Kidney epithelial cell (primary cell): ENCODE results near the gene SPATA21. TPM values are rescaled to one million over a fixed set of nuclear protein-coding genes. Genes with fewer than 3 reads are reported as not detected.

Experiments
- DNase-seq: peaks from one replicate; pipeline ENCODE4 v3.0.0-alpha.2; 2010; ENCODE audit warnings: low read depth
- H3K27me3 ChIP-seq: 2 replicates; pipeline ENCODE4 v1.6.0; 2011; ENCODE audit warnings: low read length; ENCODE audit not compliant: control insufficient read depth, insufficient read depth
- H3K36me3 ChIP-seq: 2 replicates; pipeline ENCODE4 v1.5.1; 2011; ENCODE audit warnings: low read length; ENCODE audit not compliant: control insufficient read depth, insufficient read depth
- H3K4me3 ChIP-seq: 2 replicates; pipeline ENCODE4 v1.5.1; 2011; ENCODE audit warnings: low read depth, mild to moderate bottlenecking, control low read depth, low read length
- total RNA-seq: library from RNA; depleted of rRNA; stranded (reverse); fragments of >200 nt; gene quantifications from 2 replicates; pipeline ENCODE4 v1.2.3, GENCODE V29; 2015
- TF ChIP-seq, protein P1 (sequence below): IDR thresholded peaks from 2 replicates; pipeline ENCODE4 v1.5.1; 2011; ENCODE audit warnings: mild to moderate bottlenecking, moderate library complexity, low read length, control low read depth, inconsistent platforms; ENCODE audit not compliant: insufficient read depth, poor library complexity, severe bottlenecking

SPATA21 gene
- total RNA-seq, 1 donor from 2014 or later: not detected

DNA sequence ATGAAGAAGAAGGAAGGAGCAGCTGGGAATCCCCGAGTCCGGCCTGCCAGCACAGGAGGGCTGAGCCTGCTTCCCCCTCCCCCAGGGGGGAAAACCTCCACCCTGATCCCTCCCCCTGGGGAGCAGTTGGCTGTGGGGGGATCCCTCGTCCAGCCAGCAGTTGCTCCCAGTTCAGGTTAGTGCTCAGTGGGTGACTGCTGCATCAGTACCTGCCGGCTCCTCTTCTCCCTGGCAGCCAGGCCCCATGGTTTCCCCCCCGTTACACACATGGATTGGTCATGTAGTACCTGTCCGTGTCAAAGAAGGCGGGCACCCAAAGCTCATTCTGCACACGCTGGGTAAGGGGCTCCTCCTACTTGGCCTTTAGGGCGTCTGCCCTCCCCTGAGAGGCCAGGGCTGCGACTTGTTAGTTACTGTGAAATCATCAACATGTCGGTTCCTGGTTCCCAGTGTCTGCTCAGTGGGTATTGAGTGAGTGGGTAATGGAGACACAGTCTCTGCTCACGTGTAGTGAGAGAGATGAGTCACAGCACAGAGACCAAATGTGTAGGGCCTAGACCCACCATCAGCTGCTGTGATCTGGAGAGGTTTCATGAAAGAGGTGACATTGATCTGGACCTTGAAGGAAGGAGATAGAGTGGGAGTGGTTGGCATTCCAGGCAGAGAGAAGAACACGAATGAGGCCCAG lies 14.8 kb upstream of the SPATA21 start:
- TF ChIP-seq, protein P1, sequence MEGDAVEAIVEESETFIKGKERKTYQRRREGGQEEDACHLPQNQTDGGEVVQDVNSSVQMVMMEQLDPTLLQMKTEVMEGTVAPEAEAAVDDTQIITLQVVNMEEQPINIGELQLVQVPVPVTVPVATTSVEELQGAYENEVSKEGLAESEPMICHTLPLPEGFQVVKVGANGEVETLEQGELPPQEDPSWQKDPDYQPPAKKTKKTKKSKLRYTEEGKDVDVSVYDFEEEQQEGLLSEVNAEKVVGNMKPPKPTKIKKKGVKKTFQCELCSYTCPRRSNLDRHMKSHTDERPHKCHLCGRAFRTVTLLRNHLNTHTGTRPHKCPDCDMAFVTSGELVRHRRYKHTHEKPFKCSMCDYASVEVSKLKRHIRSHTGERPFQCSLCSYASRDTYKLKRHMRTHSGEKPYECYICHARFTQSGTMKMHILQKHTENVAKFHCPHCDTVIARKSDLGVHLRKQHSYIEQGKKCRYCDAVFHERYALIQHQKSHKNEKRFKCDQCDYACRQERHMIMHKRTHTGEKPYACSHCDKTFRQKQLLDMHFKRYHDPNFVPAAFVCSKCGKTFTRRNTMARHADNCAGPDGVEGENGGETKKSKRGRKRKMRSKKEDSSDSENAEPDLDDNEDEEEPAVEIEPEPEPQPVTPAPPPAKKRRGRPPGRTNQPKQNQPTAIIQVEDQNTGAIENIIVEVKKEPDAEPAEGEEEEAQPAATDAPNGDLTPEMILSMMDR: no peak
- Histone ChIP-seq H3K27me3 (no peaks in the 10 kb centered on the region), H3K36me3 (peaks cover 3% of the 10 kb centered on the region), H3K4me3 (no peak overlapping the region)
- no peak for DNase-seq

DNA sequence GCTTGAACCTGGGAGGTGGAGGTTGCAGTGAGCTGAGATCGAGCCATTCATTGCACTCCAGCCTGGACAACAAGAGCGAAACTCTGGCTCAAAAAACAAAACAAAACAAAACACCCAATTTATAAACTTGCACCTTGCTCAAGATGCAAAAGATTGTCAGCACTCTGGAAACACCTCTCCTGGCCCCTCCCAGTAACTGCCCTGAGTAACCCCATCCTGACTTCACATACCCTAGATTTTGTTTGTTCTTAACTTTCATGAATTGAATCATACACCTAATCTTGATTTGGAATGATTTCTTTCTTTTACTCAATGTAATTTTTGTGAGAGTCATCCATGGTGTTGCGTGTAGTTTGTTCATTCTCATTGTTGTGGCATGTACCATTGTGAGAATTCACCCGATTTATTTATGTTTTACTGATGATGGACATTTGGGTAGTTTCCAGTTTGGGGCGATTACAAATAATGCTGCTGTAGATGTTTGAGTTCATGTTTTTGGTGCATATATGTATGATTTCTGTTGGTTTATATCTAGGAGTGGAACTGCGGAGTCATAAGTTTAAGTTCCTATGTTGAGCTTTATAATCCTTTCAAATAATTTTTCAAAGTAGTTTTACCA lies 13.7 kb upstream of the SPATA21 start:
- TF ChIP-seq, protein P1: no peak
- Histone ChIP-seq H3K4me3 (no peak overlapping the region), H3K27me3 (no peaks in the 10 kb centered on the region), H3K36me3 (peaks cover 3% of the 10 kb centered on the region)
- no peak for DNase-seq

DNA sequence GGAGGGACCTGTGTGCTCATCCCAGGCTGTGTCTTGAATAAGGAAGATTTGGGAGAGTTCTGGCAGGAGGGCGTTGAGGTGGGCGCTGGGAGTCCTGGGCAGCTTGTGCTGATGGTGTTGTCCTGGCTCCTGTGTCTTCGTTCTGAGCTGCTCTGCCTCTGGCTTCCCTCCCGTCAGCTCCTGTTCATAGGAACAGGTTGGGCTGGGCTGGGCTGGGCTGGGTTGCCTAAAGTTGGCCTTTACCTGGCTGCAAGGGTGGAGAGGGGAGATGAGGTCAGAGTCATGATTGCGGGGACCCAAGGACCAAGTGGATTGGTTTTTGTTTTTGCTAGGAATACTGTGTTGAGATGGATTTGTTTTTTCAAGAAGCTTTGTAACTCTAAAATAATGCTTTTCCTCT lies 12.4 kb upstream of the SPATA21 start:
- H3K36me3 ChIP-seq: peaks cover 4% of the 10 kb centered on the region
- no peak overlapping the region for H3K4me3 ChIP-seq
- TF ChIP-seq, protein P1: no peak
- no peak for DNase-seq
- H3K27me3 ChIP-seq: no peaks in the 10 kb centered on the region

DNA sequence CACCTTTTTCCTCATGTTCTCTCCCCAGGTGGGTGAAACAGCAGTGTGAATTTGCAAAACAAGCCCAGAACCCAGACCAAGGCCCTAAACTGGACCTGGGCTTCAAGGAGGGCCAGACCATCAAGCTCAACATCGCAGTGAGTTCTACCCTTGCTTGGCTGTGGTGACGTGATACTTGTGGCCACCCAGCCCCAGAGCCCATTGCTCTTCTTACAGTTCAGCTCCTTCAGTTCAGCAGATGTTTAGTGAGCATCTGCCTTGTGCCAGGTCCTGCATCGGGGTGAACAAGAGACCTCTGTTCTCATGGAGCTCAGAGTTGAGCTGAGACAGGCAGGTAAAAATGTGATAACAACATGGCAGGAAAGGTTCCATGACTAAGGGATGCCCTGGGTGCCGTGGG lies 11.8 kb upstream of the SPATA21 start:
- peaks cover 5% of the 10 kb centered on the region for H3K36me3 ChIP-seq
- no peak overlapping the region for H3K4me3 ChIP-seq
- H3K27me3 ChIP-seq: no peaks in the 10 kb centered on the region
- TF ChIP-seq, protein P1: no peak
- DNase-seq: no peak

DNA sequence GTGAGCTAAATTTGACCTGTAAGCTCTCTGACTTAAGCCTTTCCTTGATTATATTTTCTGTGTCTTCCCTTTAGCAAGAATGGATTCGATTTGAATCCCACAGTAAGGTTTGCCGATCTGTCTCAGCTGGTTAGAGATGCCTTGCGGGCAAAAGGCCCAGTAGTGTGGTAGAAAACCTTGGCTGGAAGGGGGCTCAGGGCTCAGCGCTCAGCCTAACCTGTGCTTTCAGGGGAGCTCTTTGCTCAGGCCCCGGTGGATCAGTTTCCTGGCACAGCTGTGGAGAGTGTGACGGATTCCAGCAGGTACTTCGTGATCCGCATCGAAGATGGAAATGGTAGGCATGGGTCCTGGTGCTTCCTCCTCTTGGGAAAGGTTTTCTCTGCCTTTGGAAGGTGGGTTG lies 10.4 kb upstream of the SPATA21 start:
- H3K36me3 ChIP-seq: peaks cover 7% of the 10 kb centered on the region
- H3K27me3 ChIP-seq: no peaks in the 10 kb centered on the region
- H3K4me3 ChIP-seq: no peak overlapping the region
- TF ChIP-seq, protein P1: no peak
- DNase-seq: no peak

DNA sequence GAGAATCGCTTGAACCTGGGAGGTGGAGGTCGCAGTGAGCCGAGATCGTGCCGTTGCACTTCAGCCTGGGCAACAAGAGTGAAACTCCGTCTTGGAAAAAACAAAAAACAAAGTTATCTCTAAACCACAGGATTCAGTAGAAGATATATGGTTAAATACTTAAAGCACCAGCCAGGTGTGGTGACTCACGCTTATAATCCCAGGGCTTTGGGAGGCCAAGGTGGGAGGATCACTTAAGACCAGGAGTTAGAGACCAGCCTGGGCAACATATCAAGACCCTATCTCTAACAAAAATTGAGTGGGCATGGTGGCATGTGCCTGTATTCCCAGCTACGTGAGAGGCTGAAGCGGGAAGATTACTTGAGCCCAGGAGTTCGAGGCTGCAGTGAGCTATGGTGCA lies 8.9 kb upstream of the SPATA21 start:
- no peaks in the 10 kb centered on the region for H3K27me3 ChIP-seq
- TF ChIP-seq, protein P1: no peak
- no peak for DNase-seq
- peaks cover 7% of the 10 kb centered on the region for H3K36me3 ChIP-seq
- no peak overlapping the region for H3K4me3 ChIP-seq
